ENCODE results near the gene SPATA45.

- TF ChIP-seq EZH2phosphoT487 (IDR thresholded peaks at IDR 0.05; ENCODE audit: insufficient read depth, low read depth) (no peak), EZH2 (IDR thresholded peaks at IDR 0.05; ENCODE audit: insufficient read depth, poor library complexity, severe bottlenecking) (no peak)
Measured at GRCh38 chr1:212824201-212824600, 23.2 kb downstream of the SPATA45 start.

Measured in GM23248 (cell line).